Heart right ventricle (tissue), 16 donors: Measurements from ENCODE around the gene SLC2A5. TPM values are rescaled to one million over a fixed set of nuclear protein-coding genes. Genes with fewer than 3 reads are reported as not detected.
A peak's percentile ranks its signal among the peaks of the same experiment; 100 is the strongest.

Experiments used
- ATAC-seq, 8 donors: fragments of 200-7000 bp; cut with Tn5 transposase; one replicate each; pipeline ENCODE4 v1.9.1; 2020; ENCODE audit warnings: mild to moderate bottlenecking in 8 of 8, moderate library complexity in 8 of 8, moderate number of reproducible peaks in 1 of 8
- DNase-seq, 2 donors: peaks; one replicate each; pipeline ENCODE4 v3.0.0-alpha.2; 2020
- H3K27ac ChIP-seq, 10 donors: fragments of 200-600 bp; sonication (generic) in 2 of 10; one replicate each; pipeline versions ENCODE4 v1.5.0 to v1.8.0; 2020 to 2022; ENCODE audit warnings: mild to moderate bottlenecking in 3 of 10
- H3K27me3 ChIP-seq, 7 donors: fragments of 200-600 bp; one replicate each; pipeline ENCODE4 v1.8.0; 2021 to 2022; ENCODE audit warnings: mild to moderate bottlenecking in 2 of 7
- H3K36me3 ChIP-seq, 9 donors: fragments of 200-600 bp; sonication (generic) in 1 of 9; one replicate each; pipeline versions ENCODE4 v1.5.0 to v1.8.0; 2020 to 2022; ENCODE audit warnings: mild to moderate bottlenecking in 2 of 9
- H3K4me1 ChIP-seq, 9 donors: fragments of 200-600 bp; sonication (generic) in 1 of 9; one replicate each; pipeline versions ENCODE4 v1.5.0 to v1.8.0; 2020 to 2022; ENCODE audit warnings: mild to moderate bottlenecking in 4 of 9
- H3K4me3 ChIP-seq, 10 donors: fragments of 200-600 bp; sonication (generic) in 2 of 10; one replicate each; pipeline versions ENCODE4 v1.5.0 to v1.8.0; 2020 to 2022; ENCODE audit warnings: mild to moderate bottlenecking in 7 of 10, moderate library complexity in 2 of 10
- H3K9me3 ChIP-seq, 11 donors: fragments of 200-600 bp in 10 of 11; sonication (generic) in 2 of 11; one replicate each; pipeline versions ENCODE4 v1.5.0 to v1.8.0; 2013 to 2022; ENCODE audit warnings: mild to moderate bottlenecking in 2 of 11, control low read depth in 1 of 11, moderate library complexity in 1 of 11
- CTCF ChIP-seq, 9 donors: fragments of 200-600 bp; sonication (generic) in 2 of 9; IDR thresholded peaks; one replicate each; pipeline versions ENCODE4 v1.5.0 to v1.8.0; 2021 to 2022; ENCODE audit warnings: antibody characterized with exemption in 9 of 9, mild to moderate bottlenecking in 5 of 9, moderate library complexity in 1 of 9
- WGBS, 2 donors: extraction: QIAGEN DNeasy Blood & Tissue Kit; methylation state at CpG; one replicate each; pipeline ENCODE4 v1.1.7; 2013; ENCODE audit warnings: inconsistent platforms in 1 of 2; 5-methylcytosine and 5-hydroxymethylcytosine counted together
- intact Hi-C, 10 donors: fragments of 100-400 bp; cut with DNase I; formaldehyde crosslinking; loops; one replicate each; pipeline versions ENCODE4 v1.11.1 to v1.14.2; 2022
- polyA plus RNA-seq, 2 donors: library from polyadenylated mRNA; stranded (reverse); fragments of 200-250 nt; gene quantifications; one replicate each; pipeline ENCODE4 v1.2.3, GENCODE V29; 2013
- total RNA-seq, 10 donors: library from RNA; stranded (reverse); fragmentation: NEBNext Ultra II Directional in 3 of 10; extraction: Animal tissue kit (Norgen Biotek cat#: 25700) in 3 of 10; gene quantifications; one replicate each; pipeline versions ENCODE4 v1.2.1 to v1.2.4, GENCODE V29; 2021 to 2023
- donor health status: Arrhythmogenic right ventricular cardiomyopathy.
- donor health status: ischemic (EF 13 %, LVEDD 7.1; RV severe dilation, severe dysfunction).
- donor health status: healthy with polysubstance abuse.
- donor health status: DM: no; HTN: yes; CAD: no.
- donor health status: DM: no; HTN: no; CAD: no.
- donor health status: ischemic (EF 25% LVEDD 6.9; RV normal size, moderate dysfunction).
- donor health status: ischemic (EF 25% LVEDD 5.7; RV mildly dilated, moderate dysfunction).
- donor health status: healthy.
- donor health status: DM: yes; HTN: yes; CAD: no.
- donor health status: Ischemic cardiomyopathy.
- donor health status: ischemic (EF 35%, LVEDD 5.7; RV mildly dilated, moderate dysfunction).
- donor health status: nonischemic (EF 11% LVEDD 7.7; RV severe dilation, severe dysfunction).
- donor health status: DM: yes; HTN: yes; CAD: no.
- donor health status: PGD.
- donor health status: ischemic (EF 29% LVEDD 5.4; RV normal size, mild dysfunction).
- donor health status: nonischemic (EF 23%, LVEDD 6.1; RV moderate dilation, normal function).

Gene SLC2A5
- total and polyA plus RNA-seq, 12 donors, result 0.39 to 15.6 (median 3.8) TPM

- ATAC-seq (peak; percentile 61 to 96 (median 92)), DNase-seq (peak; percentile 62 to 66)
- Histone ChIP-seq H3K36me3 (no peaks in the 10 kb centered on the region), H3K4me1 (peaks cover 0 to 46% (median 16%) of the 10 kb centered on the region in 9 donors), H3K27ac (peak overlapping the region in 7 of 10 donors; percentile 16 to 72 (median 37)), H3K9me3 (no peaks in the 10 kb centered on the region), H3K4me3 (no peak overlapping the region), H3K27me3 (no peaks in the 10 kb centered on the region)
- no peak for TF ChIP-seq CTCF (IDR thresholded peaks at IDR 0.05)
- intact Hi-C loops, result no loop called here
- WGBS, 2 donors, result 44 to 48% methylated on average over 8 of the region's 8 CpGs
These were observed 15.5 kb upstream of the SLC2A5 start for GRCh38 chr1:9084906-9085305.

GRCh38 chr1:9081473-9081872 is 12.0 kb upstream of the SLC2A5 start:
- intact Hi-C loops, result no loop called here
- H3K27me3 ChIP-seq, result no peaks in the 10 kb centered on the region
- TF ChIP-seq CTCF (IDR thresholded peaks at IDR 0.05), result no peak
- 95 to 97% methylated on average over 3 of the region's 3 CpGs for WGBS, 2 donors
- ATAC-seq (no peak), DNase-seq (no peak)
- H3K9me3 ChIP-seq, result no peaks in the 10 kb centered on the region
- peaks cover 0 to 65% (median 18%) of the 10 kb centered on the region in 9 donors for H3K4me1 ChIP-seq
- H3K36me3 ChIP-seq, result no peaks in the 10 kb centered on the region
- no peak overlapping the region for H3K27ac ChIP-seq
- no peak overlapping the region for H3K4me3 ChIP-seq

- H3K4me1 ChIP-seq, result peaks cover 0 to 58% (median 15%) of the 10 kb centered on the region in 9 donors
- intact Hi-C loops, result no loop called here
- ATAC-seq, result no peak
These were observed 11.4 kb upstream of the SLC2A5 start for GRCh38 chr1:9080705-9081291.

GRCh38 chr1:9079988-9080704 is 10.7 kb upstream of the SLC2A5 start:
- WGBS, 2 donors, result 75 to 77% methylated on average over 12 of the region's 12 CpGs

More at GRCh38 chr1:9080705-9081291, 11.4 kb upstream of the SLC2A5 start:
- Histone ChIP-seq H3K4me3 (no peak overlapping the region), H3K9me3 (no peaks in the 10 kb centered on the region), H3K36me3 (no peaks in the 10 kb centered on the region), H3K27ac (no peak overlapping the region), H3K27me3 (no peaks in the 10 kb centered on the region)
- DNase-seq, result no peak
- WGBS, 2 donors, result 93% methylated on average over 6 of the region's 6 CpGs
- no peak for TF ChIP-seq CTCF (IDR thresholded peaks at IDR 0.05)

More at GRCh38 chr1:9079988-9080704, 10.7 kb upstream of the SLC2A5 start:
- Histone ChIP-seq H3K9me3 (no peaks in the 10 kb centered on the region), H3K27ac (no peak overlapping the region), H3K27me3 (no peaks in the 10 kb centered on the region), H3K4me1 (peaks cover 0 to 58% (median 9%) of the 10 kb centered on the region in 9 donors), H3K36me3 (no peaks in the 10 kb centered on the region), H3K4me3 (no peak overlapping the region)
- DNase-seq (no peak), ATAC-seq (no peak)
- intact Hi-C loops, result no loop called here
- no peak for TF ChIP-seq CTCF (IDR thresholded peaks at IDR 0.05)
